GM19025 (cell line): Measurements from ENCODE around the gene CORIN.
"Not testable (repeated sequence)": the region's sequence is repeated elsewhere in the genome, so short reads cannot be mapped to it uniquely, and the experiment has no call there.

ENCODE experiments used
- ATAC-seq: cut with Tn5 transposase; IDR thresholded peaks from one replicate; pipeline ENCODE4 v1.9.1; 2021; ENCODE audit warnings: mild to moderate bottlenecking, low read depth, moderate library complexity; ENCODE audit not compliant: unreplicated experiment

Gene CORIN

DNA sequence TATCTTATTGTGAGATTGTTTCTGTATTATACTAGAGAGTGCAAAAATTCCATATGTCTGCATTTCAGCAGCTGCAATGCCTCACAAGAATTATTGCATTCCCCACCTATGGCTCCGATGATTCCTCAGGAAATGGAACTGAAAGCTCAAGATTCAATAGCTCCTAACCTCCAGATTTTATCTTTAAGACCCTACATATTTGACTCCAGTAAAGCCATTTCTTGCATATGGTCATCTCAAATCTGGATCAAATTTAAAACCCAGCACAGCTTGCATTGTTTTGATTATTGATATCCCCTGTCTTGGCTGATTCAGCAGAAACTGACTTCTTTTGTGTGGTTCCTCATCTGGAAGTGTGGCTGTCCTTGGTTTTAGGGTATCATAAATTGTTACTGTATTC lies 142.6 kb downstream of the CORIN start:
- ATAC-seq: no peak

DNA sequence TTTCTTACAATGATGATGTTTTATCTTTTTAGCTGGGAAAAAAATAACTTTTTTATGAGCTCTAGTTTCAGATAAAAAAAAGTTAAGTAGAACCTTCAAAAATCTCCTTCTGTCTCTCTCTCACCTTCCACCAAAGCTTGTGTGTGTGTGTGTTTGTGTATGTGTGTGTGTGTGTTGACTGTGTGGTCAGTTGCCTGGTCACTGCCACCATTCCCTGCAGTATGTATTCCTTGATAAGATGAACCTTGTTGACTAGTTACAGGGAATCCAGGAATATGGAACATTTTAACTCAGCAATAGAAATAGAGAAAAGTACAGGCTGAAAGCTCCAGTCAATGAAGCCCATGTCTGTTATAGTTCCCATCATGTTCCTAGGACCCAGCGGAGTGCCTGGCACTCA lies 143.5 kb downstream of the CORIN start:
- no peak for ATAC-seq

DNA sequence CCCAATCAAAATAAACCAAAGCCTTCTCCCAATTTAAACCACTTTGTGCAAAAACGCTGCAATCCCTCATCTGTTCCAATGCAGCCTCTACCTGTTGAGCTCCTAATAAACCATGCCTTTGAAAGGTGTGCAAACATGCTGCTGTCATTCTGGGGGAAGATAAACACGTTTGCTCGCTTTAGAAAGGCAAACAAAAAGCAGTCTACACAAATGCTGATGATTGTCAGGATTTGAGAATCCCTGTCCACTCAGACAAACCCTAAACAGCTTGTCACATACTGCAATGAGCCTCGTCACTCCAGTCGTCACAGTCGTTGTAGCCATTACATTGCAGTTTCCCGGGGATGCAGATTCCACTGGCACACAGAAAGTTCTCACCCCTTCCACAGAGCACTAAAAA lies 145.2 kb downstream of the CORIN start:
- no peak for ATAC-seq

DNA sequence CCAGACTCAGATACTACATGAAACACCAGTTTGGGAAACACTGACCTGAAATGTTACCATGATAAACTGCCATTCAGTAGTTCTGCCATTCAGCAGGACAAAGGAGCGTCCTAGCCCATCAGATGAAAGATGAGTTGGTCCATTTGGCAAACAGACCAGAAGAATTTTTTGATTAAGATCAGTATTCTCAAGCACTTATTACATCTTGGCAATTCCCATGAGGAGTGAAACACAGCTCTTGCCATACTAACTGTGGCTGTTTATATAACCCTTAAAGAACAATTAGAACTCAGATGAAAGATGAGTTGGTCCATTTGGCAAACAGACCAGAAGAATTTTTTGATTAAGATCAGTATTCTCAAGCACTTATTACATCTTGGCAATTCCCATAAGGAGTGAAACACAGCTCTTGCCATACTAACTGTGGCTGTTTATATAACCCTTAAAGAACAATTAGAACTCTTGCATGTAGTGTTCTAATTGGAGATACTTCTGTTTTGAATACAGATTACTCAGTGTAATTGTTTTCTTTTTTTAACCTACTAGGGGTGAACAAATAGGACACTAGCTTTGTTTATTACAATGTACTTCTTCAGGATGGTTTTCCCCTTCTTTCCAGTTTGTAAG lies 146.0 kb downstream of the CORIN start:
- not testable (repeated sequence) for ATAC-seq

DNA sequence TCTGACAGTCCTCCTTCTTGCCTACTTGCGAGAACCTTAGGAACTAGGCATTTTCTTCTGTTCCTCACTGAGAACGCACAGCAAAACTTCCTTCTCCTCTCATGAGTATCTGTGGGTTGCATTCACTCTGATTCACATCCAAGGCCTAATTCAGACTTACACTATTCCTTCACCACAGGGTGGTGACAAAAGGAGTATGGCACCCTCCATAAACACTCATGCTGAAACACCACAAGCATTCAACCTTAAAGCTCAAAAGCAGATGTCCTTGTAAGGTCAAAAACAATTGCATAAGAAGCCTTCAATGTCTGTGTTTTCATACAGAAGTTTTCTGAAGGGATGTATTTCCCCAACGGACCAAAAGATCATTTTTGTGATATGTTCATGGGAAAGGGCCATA lies 147.3 kb downstream of the CORIN start:
- no peak for ATAC-seq

DNA sequence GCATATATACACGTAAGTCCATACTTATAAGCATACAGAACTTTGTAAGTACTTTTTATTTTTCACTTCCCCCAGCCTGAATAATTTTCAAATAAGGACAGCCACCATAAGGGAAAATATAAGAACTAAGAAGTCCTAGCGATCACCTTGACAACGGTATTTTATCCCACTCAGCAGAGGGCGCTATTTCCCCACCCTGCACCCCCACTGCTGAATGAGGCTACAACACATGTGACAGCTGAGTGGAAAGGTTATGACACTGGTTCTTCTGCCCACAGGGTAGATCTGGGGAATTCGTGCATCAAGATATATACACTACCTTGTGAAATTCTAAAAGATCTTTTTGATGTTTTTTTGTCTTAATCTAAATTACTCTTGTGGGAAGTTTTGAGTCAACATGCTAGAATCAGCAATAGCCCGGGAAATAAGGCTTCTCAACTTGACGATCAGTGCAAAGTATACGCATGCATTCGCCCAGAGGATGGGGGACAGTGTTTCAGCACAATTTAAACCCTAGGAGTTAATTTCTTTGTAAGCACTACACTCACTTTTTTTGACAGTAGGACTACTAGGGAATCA lies 151.5 kb downstream of the CORIN start:
- peak; percentile 66 for ATAC-seq

DNA sequence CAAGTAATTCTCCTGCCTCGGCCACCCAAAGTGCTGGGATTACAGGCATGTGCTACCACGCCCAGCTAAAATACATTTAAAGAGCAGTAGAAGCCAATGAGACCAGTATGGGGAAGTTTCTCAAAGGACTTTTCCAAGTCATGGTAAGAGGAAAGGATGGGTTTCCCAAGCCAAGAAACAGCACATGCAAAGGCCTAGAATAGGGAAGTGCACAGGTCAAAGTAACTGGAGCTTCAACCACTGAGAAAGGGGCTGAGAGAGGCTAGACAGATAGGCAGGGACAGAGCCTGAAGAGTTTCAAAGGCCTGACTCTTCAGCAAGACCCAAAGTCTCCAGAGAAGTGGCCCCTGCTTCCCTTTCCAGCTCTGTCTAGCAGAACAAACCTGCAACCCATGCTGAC lies 162.1 kb downstream of the CORIN start:
- no peak for ATAC-seq

DNA sequence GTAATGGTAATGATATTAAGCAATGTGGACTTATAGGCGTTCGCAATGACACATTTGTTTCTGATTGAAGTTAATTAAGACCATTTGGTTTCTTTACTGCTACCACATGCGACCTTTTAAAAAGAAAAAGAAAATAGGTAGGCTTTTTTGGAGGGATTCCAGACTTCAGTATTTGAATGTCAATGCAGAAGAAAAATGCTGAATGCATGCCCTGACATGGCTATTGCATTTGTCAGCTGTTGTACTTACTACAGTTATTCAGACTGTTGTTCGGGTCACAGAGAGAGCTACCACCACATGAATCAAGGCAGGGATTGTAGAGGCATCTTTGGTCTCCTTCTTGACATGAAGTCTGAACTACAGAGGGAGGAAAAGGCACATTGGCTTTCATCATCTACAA lies 163.7 kb downstream of the CORIN start:
- no peak for ATAC-seq

DNA sequence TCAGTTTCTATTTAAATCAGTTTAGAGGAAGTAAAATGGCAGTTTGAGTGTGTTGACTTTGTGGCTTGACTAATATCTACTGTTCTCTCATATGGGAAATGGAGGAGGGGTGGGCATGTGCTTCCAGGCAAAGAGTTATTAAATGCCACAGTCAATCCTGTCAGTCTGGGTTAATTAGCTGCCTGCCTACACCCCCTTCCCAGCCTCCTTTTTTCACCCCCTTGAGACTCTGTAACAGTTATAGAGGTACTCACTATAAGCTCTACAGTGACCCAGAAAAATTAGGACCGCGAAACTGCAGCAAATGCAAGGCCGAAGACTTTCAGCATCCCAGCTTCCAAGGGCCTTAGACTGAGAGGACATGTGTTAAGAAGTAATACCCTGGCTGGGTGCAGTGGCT lies 165.2 kb downstream of the CORIN start:
- no peak for ATAC-seq

DNA sequence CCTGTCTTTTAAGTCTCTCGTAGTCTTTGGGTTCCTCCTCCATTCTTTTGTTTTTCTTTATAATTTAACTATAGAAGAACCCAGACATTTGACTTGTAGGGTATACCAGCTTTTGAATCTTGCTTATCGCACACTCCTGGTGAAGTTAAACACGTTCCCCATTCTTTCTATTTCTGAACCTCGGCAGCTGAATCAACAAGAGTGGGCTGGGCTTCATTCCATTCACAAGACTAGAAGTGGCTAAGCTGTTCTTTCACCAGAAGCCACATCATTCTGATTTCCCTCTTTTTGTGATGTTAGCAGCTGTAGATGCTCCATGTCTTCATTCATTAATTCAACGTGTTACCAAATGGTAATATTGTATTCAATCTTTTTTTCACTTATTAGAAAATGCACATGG lies 167.9 kb downstream of the CORIN start:
- no peak for ATAC-seq

DNA sequence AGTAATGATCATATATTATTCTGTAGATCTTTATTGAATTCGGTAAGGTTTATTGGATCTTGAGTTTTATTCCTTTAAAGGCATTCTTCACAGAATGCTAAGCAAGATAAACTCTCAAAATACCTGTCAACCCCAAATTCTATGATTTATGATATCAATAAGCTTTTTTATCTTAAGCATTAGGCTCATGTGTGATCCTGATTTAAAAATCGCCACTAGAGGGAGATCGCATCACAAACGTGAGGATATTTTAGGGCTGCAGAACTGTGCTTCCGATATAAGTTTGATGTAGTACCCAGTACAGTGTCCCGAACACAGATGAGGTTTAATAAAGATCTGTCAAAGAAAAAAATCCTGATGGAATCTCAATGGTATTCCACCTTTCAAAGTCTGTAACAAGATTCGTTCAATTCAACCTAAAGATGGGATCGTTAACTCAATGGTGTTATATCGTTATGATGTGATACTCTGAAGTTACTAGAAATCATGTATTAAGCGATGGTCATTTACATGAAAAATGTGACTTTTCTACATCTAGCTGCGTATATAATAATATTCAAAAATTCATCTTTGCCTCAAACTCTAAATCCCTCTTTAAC lies 169.0 kb downstream of the CORIN start:
- ATAC-seq: no peak

DNA sequence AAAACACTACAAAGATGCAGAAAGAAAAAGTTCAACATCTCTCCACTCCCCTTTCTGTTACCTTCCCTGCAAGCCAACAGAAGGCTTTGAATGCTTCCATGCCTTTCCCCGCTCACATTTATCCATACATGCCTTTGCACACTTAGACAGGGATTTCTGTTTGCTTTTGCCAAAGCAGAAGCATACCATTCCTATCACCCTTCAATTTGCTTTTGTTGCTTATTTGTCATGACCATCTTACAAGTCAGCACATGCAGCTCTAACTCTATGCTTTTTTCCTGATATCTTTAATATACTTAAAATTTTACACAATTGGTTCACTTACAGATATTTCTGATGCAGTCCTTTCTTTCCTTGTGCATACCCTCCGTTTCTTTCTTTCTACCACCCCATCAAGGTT lies 169.6 kb downstream of the CORIN start:
- no peak for ATAC-seq

DNA sequence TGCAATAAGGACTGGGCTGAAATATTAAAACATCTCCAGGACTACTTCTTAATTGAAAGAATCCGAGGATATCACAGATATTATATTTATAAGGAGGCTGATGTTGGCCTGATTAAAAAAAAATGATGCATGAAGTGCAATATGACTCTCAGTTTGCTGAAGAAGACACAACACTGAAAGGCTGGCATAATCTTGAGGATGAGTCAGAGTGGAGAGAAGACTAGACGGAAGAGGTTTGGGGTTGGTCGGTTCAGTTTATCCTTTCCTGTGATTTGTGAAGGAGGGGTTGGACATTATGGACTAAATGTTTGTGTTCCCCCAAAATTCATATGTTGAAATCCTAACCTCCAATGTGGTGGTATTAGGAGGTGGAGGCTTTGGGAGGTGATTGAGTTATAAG lies 170.3 kb downstream of the CORIN start:
- ATAC-seq: no peak

DNA sequence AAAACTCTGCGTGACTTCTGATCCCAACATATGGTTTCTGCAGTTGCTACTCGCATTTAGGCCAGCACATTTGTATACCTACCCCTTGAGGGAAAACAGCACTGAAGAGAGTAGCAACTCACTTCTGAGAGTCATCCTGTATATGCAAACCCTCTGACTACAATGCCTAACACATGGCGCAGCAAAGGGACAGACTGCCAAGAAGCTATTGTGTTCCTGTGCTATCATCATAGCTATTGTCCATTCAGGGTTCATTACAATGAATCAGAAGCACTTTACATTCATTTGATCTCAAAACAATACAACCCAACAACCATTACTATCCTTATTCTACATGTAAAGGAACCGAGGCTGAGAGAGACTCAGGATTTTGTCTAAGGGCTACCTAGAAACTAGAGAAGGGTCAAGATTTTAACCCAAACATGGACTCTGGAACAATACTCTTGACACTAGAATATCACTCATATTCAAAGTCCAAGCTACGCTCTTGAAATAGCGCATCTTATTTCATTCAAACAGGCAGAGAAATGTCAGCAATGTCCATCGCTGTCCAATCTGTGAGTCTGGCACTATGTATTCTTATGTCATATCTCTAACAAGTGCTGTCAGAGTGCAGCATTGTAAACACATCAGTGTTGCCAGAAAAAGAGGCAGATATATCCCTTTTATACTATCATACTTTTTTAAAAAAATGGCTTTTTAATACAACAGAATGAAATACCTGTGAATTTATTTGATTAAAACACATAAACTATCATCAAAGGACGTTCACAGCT lies 173.6 kb downstream of the CORIN start:
- ATAC-seq: no peak

DNA sequence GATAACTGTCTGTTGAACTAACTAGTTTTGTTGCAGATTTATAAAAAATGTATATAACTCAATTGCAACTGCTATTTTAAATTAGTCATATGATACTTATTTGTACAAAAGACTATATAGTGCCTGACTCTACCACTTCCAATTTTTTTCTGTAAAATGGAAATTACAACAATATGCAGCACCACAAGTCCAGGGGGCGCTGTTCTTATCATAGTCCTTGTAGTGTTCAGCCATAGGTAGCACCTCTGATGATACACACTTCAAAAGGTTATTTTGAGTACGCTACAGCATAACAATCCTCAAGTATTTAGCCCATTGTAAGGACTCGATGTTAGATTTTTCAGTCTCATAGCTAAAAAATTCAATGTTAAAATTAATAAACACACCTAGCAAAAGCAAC lies 174.9 kb downstream of the CORIN start:
- ATAC-seq: no peak

DNA sequence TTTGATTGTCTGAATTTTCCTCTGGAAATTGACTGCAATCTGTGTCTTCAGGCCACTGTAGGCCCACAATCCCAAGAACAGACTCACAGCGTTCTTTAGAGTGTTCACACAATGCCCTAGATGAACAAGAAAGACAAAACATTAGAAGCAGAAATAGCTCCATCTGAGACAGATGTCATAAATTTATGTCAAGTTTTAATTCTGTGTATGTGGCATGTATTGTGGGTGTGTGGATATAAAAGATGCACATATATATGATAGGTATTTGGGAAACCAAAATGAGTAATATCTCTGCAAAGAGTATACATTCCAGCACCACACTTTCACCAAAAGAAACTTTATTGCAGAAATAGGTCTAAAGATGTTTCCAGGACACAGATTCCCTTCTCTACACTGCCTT lies 176.1 kb downstream of the CORIN start:
- ATAC-seq: no peak

DNA sequence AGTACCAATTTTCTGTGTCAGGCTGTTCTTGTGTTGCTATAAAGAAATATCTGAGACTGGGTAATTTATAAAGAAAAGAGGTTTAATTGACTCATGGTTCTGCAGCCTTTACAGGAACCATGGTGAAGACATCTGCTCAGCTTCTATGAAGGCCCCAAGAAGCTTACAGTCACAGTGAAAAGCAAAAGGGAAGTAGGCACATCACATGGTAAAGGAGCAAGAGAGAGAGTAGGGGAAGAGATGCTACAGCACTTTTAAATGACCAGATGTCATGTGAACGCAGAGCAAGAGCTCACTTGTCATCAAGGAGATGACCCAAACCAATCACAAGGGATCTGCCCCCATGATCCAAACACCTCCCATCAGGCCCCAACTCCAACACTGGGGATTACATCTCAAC lies 178.5 kb downstream of the CORIN start:
- no peak for ATAC-seq

DNA sequence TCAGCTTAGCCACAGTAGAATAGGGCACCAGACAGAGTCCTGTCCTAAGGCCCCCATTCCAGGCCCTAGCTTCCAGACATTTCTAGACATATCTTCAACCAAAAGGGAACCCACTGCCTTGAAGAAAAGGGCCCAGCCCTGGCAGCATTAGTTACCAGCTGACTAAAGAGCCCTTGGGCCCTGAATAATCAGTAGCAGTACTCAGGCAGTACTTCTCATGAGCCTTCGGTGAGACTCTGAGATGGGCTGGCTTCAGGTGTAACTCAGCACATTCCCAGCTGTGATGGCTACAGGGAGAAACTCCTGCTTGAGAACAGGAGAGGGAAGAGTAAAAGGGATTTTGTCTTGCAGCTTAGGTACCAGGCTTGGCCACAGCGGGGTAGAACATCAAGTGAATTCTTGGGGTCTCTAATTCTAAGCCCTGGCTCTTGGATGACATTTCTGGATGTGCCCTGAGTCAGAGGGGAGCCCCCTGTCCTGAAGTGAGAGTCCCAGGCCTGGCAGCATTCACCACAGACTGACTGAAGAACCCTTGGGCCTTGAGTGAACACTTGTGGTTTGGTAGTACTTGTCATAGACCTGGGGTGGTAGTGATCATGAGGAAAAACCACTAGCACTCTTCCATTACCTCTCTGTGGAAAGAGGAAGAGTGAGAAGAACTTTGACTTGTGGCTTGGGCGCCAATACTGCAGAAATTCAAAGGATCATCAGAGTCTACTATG lies 182.7 kb downstream of the CORIN start:
- no peak for ATAC-seq

DNA sequence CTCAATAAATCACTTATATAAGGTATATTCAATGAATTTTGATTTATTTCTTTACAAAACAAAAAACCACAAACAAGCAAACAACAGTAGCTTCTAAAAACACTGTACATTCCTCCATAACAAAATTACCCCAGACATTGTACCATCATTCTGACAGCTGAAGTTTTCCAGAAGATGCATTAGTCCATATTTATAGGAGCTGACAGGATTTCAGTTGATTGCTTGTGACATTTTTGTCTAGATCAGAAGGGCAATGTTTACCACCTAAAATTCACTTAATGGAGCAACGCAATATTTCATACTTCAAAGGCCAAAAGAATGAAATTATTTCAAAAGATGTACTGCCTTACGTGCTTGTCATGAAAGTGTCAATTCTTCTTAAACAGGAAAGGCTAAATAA lies 185.8 kb downstream of the CORIN start:
- ATAC-seq: no peak

DNA sequence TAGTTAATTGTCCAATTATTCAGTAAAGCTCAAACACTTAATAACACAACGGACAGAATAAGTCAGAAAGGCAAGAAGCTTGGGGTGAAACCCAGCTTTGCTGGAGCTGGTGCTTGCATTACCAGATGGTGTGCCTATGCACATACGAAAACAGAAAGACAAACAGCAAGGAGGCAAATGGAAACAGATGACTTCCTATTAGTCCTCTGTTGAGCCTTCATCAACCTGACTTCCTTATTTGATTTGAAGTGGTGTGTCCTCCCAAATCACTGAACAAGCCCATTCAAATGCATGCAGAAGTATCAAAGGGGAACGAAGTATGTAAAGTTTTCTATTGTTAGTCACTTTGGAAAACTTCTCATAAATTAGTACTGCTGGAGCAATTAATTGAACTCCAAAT lies 186.6 kb downstream of the CORIN start:
- no peak for ATAC-seq

DNA sequence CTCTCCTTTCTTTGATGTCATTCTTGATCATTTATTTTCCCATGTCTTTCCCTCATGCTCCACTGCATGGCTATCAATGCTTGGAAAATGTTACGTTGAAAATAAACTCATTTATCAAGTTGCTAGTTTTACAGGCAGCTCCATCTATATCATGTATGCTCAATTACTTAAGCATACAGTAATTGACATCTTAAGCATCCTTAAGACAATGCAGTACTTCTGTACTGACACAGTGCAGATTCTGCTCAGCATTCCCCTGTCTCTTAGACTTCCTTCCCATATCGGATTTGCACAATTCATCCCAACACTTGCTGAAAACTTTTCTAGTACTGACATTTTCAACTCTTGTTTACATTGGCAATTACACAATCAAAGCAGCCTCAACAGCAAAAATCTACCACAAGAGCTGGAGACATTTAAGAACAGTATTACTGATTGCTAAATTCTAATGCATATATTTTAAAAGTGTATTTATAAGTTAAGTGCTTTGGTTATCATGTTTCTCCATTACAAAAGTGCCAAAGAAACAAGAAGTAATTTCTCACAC lies 187.2 kb downstream of the CORIN start:
- ATAC-seq: no peak
